Muscle of leg (tissue), 11 donors: ENCODE results near the gene SETMAR. TPM values are rescaled to one million over a fixed set of nuclear protein-coding genes. Genes with fewer than 3 reads are reported as not detected.
"Not testable (repeated sequence)": the region's sequence is repeated elsewhere in the genome, so short reads cannot be mapped to it uniquely, and the experiment has no call there.

Experiments used
- DNase-seq: peaks from one replicate; pipeline ENCODE4 v3.0.0; 2013
- H3K27ac ChIP-seq: one replicate; pipeline ENCODE4 v1.5.1; 2013; ENCODE audit warnings: mild to moderate bottlenecking, low read length, control low read depth
- H3K27me3 ChIP-seq: one replicate; pipeline ENCODE4 v1.6.1; 2013; ENCODE audit warnings: low read length; ENCODE audit not compliant: control insufficient read depth, insufficient read depth
- H3K36me3 ChIP-seq: one replicate; pipeline ENCODE4 v1.6.1; 2013; ENCODE audit warnings: low read length; ENCODE audit not compliant: control insufficient read depth, insufficient read depth
- H3K4me1 ChIP-seq: one replicate; pipeline ENCODE4 v1.6.1; 2013; ENCODE audit warnings: low read length; ENCODE audit not compliant: control insufficient read depth, insufficient read depth
- H3K4me3 ChIP-seq: one replicate; pipeline ENCODE4 v1.5.1; 2013; ENCODE audit warnings: low read length, control low read depth
- H3K9me3 ChIP-seq: replicated peaks from 2 replicates; pipeline ENCODE4 v1.6.1; 2013; ENCODE audit warnings: low read depth, low read length; ENCODE audit not compliant: control insufficient read depth
- WGBS: methylation state at CpG from one replicate; pipeline ENCODE4 v1.1.5; 2013; ENCODE audit warnings: missing lambda C conversion rate; ENCODE audit not compliant: insufficient coverage; 5-methylcytosine and 5-hydroxymethylcytosine counted together
- polyA plus RNA-seq, 8 donors: library from polyadenylated mRNA; unstranded; fragments of 120-200 nt; gene quantifications; one replicate each; pipeline versions ENCODE4 v1.2.1 to v1.2.3, GENCODE V29; 2013; ENCODE audit warnings: inconsistent platforms in 1 of 8, low replicate concordance in 1 of 8; ENCODE audit not compliant: insufficient read length in 8 of 8, insufficient read depth in 1 of 8
- total RNA-seq: library from RNA; stranded (reverse); fragments of 120-200 nt; gene quantifications from one replicate; pipeline ENCODE4 v1.2.4, GENCODE V29; 2013

Gene SETMAR
- total and polyA plus RNA-seq, 9 donors = 14.4 to 20.4 (median 16.3) TPM

DNA sequence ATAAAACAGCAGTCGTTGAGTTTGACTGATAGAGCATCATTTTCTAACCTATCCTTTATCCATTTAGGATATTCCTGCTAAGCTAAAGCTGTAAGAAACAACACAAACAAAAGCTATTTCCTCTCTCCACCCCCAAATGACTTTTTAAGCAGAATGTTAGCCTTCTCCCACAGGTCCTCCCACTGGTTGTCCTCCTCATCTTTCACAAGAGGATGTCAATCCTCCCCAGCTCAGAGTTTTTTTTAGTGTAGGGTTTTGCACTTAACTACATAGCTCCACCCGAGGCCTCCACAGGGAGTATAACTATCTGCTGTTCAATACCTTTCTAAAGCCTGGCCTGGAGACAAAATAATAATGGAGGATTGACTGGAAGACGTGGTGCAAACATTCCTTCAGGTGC is 7.8 kb downstream of the SETMAR start:
- 0% methylated on average over 2 of the region's 3 CpGs for WGBS
- DNase-seq = no peak
- Histone ChIP-seq H3K27me3 (no peaks in the 10 kb centered on the region), H3K27ac (no peak overlapping the region), H3K4me3 (no peak overlapping the region), H3K4me1 (no peaks in the 10 kb centered on the region), H3K36me3 (peaks cover 13% of the 10 kb centered on the region), H3K9me3 (no peaks in the 10 kb centered on the region)

DNA sequence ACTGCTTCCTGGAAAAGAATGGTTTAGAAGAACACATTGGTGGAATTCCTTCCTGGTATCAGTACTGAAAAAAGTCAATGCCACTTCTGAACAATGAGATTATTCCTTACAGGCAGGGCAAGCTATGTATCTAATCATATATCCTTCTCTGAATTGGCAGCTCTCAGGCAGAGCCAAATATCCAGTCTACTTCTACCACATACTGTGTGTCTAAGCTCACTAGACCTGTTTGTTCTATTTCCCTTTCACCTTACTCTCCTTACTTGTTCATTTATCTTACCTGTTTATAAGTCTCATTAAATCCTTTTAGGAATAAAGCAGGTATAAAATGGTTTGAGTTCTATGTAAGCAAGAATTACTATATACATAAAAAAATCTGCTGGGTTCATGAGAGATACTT is 8.3 kb downstream of the SETMAR start:
- no peaks in the 10 kb centered on the region for H3K9me3 ChIP-seq
- peaks cover 15% of the 10 kb centered on the region for H3K36me3 ChIP-seq
- no peaks in the 10 kb centered on the region for H3K27me3 ChIP-seq
- no peaks in the 10 kb centered on the region for H3K4me1 ChIP-seq
- no peak for DNase-seq
- no peak overlapping the region for H3K4me3 ChIP-seq
- no peak overlapping the region for H3K27ac ChIP-seq

DNA sequence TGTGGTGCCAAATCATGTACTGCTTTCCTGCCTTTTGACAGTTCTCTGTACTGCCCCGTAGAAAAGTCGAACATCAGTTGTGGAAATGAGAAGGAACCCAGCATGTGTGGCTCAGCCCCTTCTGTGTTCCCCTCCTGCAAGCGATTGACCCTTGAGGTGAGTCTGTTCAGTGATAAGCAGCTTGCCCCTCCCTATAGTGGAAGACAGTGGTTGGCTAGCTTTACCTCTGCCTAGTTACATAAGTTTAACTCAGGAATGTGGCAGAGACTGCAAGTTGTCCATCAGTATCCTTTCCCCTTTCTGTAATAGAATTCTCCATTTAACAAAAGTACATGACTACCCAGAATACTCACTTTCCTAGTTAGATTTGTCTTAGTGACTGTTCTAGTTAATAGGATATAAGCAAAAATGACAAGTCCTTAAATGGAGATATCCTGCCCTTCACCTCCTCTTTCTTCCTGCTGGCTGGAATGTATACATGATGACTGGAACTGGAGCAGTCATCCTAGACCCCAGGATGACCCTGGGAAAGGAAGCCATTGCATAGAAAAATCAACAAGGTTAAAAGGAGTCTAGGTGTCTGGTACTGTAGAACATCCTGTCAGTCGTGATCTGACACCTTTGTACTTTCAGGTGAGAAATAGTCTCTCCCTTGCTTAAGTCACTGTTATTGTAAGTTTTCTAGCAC is 10.6 kb downstream of the SETMAR start:
- Histone ChIP-seq H3K27ac (no peak overlapping the region), H3K4me3 (no peak overlapping the region), H3K9me3 (no peaks in the 10 kb centered on the region), H3K4me1 (no peaks in the 10 kb centered on the region), H3K36me3 (peaks cover 16% of the 10 kb centered on the region), H3K27me3 (no peaks in the 10 kb centered on the region)
- DNase-seq = no peak
- 93% methylated on average over 2 of the region's 4 CpGs for WGBS

DNA sequence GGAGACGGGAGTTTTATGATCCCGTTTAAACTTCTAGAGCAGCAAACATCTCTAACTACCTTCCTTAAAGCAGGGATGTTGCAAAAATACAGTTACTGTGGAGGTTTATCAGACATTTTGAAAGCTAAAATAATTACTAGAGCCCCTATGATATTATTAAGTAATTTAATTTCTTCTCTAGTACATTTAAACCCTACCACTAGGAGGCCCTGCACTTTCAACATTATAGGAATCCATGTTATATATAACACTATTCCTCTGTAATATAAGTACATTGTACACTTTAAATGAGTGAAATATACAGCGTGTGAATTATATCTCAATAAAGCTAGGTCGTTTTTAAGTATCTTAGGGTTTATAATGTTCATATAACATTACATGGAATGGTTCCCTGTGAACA is 11.5 kb downstream of the SETMAR start:
- DNase-seq = no peak
- no peak overlapping the region for H3K27ac ChIP-seq
- H3K9me3 ChIP-seq = peaks cover 3% of the 10 kb centered on the region
- no CpG with 5 or more reads among the region's 4 CpGs for WGBS
- no peaks in the 10 kb centered on the region for H3K4me1 ChIP-seq
- H3K36me3 ChIP-seq = peaks cover 19% of the 10 kb centered on the region
- no peaks in the 10 kb centered on the region for H3K27me3 ChIP-seq
- H3K4me3 ChIP-seq = no peak overlapping the region

DNA sequence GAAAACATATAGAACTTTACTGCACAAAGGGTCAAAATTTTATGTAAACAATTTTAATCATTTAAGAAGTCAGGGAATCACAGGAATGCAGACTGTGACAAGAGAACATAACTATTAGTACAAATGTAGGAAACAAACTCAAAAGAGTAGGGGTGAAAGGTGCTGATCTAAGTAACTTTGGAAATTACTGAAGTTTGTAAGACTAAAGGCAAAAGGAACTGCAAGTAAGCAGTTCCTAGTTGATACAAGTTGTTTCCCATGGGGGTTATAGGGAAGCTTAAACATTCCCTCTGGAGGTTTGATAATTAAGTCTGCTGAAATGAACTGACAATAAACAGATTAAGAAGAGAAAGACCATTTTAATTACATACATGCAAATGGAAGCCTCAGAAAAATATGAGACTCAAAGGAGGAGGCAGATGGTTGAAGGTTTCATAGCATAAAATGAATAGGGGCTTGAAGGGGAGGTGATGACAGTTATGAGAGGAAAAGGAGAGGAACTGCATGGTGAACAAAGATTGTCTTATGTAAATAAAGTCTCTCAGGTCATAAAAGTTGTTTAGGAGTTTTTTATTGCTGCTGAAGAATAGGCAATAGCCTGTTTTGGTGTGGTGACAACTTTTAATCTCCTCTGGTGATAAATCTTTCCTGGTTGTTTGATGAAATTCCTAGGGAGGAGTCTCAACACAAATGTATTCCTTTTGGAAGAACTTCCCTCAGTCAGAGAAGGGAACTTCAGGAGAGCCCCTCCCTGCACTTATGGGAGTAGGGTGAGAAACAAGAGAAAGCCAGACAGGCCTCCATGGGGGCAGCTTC is 17.1 kb downstream of the SETMAR start:
- Histone ChIP-seq H3K27me3 (no peaks in the 10 kb centered on the region), H3K36me3 (peaks cover 11% of the 10 kb centered on the region), H3K4me1 (no peaks in the 10 kb centered on the region), H3K27ac (no peak overlapping the region), H3K4me3 (no peak overlapping the region), H3K9me3 (peaks cover 3% of the 10 kb centered on the region)
- DNase-seq = peak; percentile 23

DNA sequence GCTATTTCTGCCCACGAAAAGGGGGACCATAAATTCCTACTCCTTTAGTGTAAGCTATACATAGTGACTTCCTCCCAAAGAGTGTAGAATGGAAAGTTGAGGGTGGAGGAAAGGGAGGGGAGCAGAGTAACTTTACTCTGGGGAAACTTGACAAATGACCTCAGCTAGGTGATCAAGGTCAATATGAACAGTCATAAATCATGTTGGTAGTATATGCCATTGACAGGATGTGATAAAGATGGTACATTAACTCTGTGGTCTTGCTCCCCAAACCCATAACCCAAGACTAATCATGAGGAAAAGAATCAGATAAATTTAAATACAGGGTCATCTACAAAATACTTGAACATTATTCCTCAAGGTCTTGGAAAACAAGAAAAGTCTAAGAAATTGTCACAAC is 18.6 kb downstream of the SETMAR start:
- H3K9me3 ChIP-seq = peaks cover 3% of the 10 kb centered on the region
- H3K27ac ChIP-seq = no peak overlapping the region
- WGBS = no CpG with 5 or more reads among the region's 1 CpG
- no peak overlapping the region for H3K4me3 ChIP-seq
- H3K4me1 ChIP-seq = no peaks in the 10 kb centered on the region
- H3K27me3 ChIP-seq = no peaks in the 10 kb centered on the region
- DNase-seq = no peak
- H3K36me3 ChIP-seq = peaks cover 6% of the 10 kb centered on the region

DNA sequence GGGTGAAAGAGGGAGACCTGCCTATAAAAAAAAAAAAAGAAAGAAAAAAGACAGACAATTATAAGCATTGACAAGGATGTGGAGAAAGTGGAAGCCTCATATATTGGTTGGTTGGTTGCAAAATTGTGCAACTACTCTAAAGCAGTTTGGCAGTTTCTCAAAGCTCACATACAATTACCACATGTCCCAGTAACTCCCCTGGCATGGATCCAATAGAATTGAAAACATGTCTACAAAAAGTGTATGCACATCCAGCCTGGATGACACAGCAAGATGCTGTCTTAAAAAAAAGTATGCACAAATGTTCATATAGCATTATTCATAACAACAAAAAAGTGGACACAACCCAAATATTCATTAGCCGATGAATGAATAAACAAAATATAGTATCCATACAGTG is 19.5 kb downstream of the SETMAR start:
- WGBS = no CpG with 5 or more reads among the region's 1 CpG
- no peak overlapping the region for H3K27ac ChIP-seq
- no peaks in the 10 kb centered on the region for H3K27me3 ChIP-seq
- H3K36me3 ChIP-seq = peaks cover 4% of the 10 kb centered on the region
- H3K9me3 ChIP-seq = peaks cover 8% of the 10 kb centered on the region
- DNase-seq = peak; percentile 69
- no peaks in the 10 kb centered on the region for H3K4me1 ChIP-seq
- no peak overlapping the region for H3K4me3 ChIP-seq

DNA sequence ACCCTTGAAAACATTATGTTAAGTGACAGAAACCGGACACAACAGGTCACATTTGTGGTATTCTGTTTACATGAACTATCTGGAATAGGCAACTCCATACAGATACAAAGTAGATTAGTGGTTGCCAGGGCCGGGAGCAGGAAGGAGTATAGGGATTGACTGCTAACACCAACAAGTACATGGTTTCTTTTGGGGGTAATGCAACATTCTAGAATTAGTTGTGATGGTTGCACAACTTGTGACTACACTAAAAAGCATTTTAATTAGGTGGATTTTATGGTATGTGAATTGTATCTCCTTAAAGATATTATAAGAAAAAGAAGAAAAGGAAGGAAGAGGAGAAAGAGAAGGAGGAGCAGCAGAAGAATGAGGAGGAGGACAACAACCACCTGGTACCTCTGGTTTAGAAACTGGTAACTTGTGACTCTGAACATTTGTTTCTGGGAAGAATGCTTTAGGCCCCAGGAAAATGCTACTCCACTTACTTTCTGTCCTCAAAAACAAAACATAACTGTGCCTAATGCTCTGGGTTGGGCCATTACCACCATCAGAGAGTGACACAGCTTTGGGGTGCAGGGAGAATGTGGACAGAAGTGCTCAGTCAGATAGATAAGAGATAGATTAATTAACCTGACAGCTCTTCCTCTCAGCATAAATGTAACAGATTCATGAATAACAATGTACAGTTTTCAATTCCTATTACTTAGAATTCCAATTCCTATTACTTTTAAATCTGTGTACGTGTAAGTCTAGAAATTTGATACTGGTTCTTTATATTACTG is 20.3 kb downstream of the SETMAR start:
- no peak overlapping the region for H3K27ac ChIP-seq
- no peak for DNase-seq
- WGBS = no CpG with 5 or more reads among the region's 3 CpGs

DNA sequence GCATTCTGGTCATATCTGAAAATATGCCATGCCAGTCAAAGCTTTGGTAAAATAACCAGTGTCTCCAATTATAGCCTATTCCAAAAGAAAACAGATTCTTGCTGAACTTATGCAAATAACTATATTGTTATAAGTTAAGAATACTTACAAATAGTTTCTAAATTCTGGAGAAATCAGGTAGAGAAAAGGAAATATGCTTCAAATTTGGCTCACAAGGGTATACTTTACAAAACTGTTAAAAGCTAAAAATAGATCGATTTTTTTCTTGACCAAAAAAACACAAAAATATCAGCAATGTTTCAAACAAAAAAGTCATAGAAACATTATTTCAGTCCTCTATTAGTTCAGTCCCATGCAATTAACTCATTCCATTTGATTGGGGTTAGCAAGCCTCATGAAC is 23.7 kb downstream of the SETMAR start:
- Histone ChIP-seq H3K4me1 (no peaks in the 10 kb centered on the region), H3K4me3 (no peak overlapping the region), H3K36me3 (no peaks in the 10 kb centered on the region), H3K9me3 (peaks cover 9% of the 10 kb centered on the region), H3K27ac (no peak overlapping the region), H3K27me3 (no peaks in the 10 kb centered on the region)
- DNase-seq = no peak
- no CpG with 5 or more reads among the region's 1 CpG for WGBS

More for the DNA sequence above, 20.3 kb downstream of the SETMAR start:
- no peaks in the 10 kb centered on the region for H3K4me1 ChIP-seq
- H3K27me3 ChIP-seq = no peaks in the 10 kb centered on the region
- no peak overlapping the region for H3K4me3 ChIP-seq
- H3K36me3 ChIP-seq = peaks cover 4% of the 10 kb centered on the region
- peaks cover 8% of the 10 kb centered on the region for H3K9me3 ChIP-seq

DNA sequence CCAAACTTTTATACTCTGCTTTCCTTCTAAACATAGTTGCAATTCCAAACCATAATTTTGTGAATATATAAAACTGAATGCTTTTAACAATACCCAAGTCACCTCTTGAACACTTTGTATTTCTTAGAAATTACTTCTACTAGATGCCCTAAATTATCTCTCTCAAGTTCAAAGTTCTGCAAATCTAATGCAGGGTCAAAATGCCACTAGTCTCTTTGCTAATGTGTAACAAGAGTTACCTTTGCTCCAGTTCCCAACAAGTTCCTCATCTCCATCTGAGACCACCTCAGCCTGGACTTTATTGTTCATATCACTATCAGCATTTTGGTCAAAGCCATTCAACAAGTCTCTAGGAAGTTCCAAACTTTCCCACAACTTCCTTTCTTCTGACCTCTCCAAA is 26.6 kb downstream of the SETMAR start:
- not testable (repeated sequence) for H3K4me1 ChIP-seq, H3K9me3 ChIP-seq, H3K4me3 ChIP-seq, H3K36me3 ChIP-seq, H3K27me3 ChIP-seq, DNase-seq, H3K27ac ChIP-seq
